ENCODE results near the gene ESPL1. TPM values are rescaled to one million over a fixed set of nuclear protein-coding genes. Genes with fewer than 3 reads are reported as not detected.

ESPL1 gene
- total and polyA plus RNA-seq, 2 donors (not counting 3 experiments of a cell fraction or from before 2014, with no cell fraction given) = 16.2 to 42.7 TPM

- Histone ChIP-seq H3K4me2 (ENCODE audit: insufficient read depth, low read length) (no peak overlapping the region), H3K27ac (ENCODE audit: insufficient read depth, low read depth, low read length) (no peak overlapping the region), H3K79me2 (ENCODE audit: control insufficient read depth, insufficient read depth, low read length) (no peaks in the 10 kb centered on the region), H3K27me3 (ENCODE audit: control insufficient read depth in 2 of 2, insufficient read depth in 2 of 2, low read length in 2 of 2) (no peaks in the 10 kb centered on the region), H3K9me1 (replicated peaks; ENCODE audit: control insufficient read depth, extremely low read depth, insufficient read depth, low read length) (no peaks in the 10 kb centered on the region), H4K20me1 (replicated peaks; ENCODE audit: control insufficient read depth, extremely low read depth, insufficient read depth, low read length) (no peaks in the 10 kb centered on the region), H3K9ac (replicated peaks; ENCODE audit: extremely low read depth, insufficient read depth, low read length) (no peak overlapping the region), H3K9me3 (replicated peaks; ENCODE audit: control insufficient read depth, insufficient read depth, low read length) (no peaks in the 10 kb centered on the region), H3K4me3 (replicated peaks in 1 of 3; ENCODE audit: insufficient read depth in 1 of 3, low read depth in 1 of 3, low read length in 3 of 3) (no peak overlapping the region), H3K4me1 (ENCODE audit: control insufficient read depth, extremely low read depth, insufficient read depth, low read length) (peaks cover 39% of the 10 kb centered on the region), H3K36me3 (ENCODE audit: control insufficient read depth in 2 of 2, extremely low read depth in 1 of 2, insufficient read depth in 2 of 2, low read length in 2 of 2) (no peaks in the 10 kb centered on the region), H2AFZ (ENCODE audit: low read depth, low read length) (no peak overlapping the region)
- CTCF ChIA-PET = interaction anchor here (0.8 to 0.9 kb wide), 2 partner anchors 9 to 98 kb away, joined by 4 to 12 read pairs; partner anchors contain the start of gene AAAS
- intact Hi-C loops (cut with micrococcal nuclease) (loop anchor here (1.0 to 5.0 kb wide), 2 partner anchors 9 to 279 kb away; partner anchors contain the start of gene TARBP2), dilution Hi-C loops (cut with MboI; ENCODE audit: extremely low pct_ligation_motif_present, low sequenced_read_pairs) (no loop called here)
- DNase-seq (ENCODE audit: low read depth, low spot score) = no peak
- no peak for FAIRE-seq
- TF ChIP-seq POLR2A (IDR thresholded peaks at IDR 0.05; ENCODE audit: low read depth, low read length) (no peak), MYC (IDR thresholded peaks at IDR 0.05; ENCODE audit: low read depth, low read length) (no peak), GATA2 (IDR thresholded peaks at IDR 0.05; ENCODE audit: insufficient read depth, insufficient read length, low read depth, low read length) (no peak), POLR2AphosphoS5 (IDR thresholded peaks at IDR 0.05; ENCODE audit: insufficient read depth, low read depth, low read length) (no peak), FOS (IDR thresholded peaks at IDR 0.05; ENCODE audit: borderline replicate concordance, insufficient read depth, low read length) (no peak), EZH2 (IDR thresholded peaks at IDR 0.05; ENCODE audit: borderline replicate concordance, low read depth, low read length, severe bottlenecking) (no peak), JUN (IDR thresholded peaks at IDR 0.05; ENCODE audit: borderline replicate concordance, insufficient read depth, insufficient read length, low read depth) (no peak), MAX (IDR thresholded peaks at IDR 0.05; ENCODE audit: insufficient read depth, insufficient read length) (no peak), CTCF (IDR thresholded peaks at IDR 0.05; ENCODE audit: extremely low read depth in 1 of 2, insufficient read depth in 1 of 2, low read depth in 1 of 2, low read length in 2 of 2) (no peak)
- BruUV-seq (replicated peaks) = no TSS peak
- POLR2A ChIA-PET = no interaction called here
Measured at GRCh38 chr12:53222806-53223261, 45.3 kb upstream of the ESPL1 start.
